Mesodermal cell (in vitro differentiated cells): ENCODE results near the gene LARP4B.
A peak's percentile ranks its signal among the peaks of the same experiment; 100 is the strongest.

ENCODE experiments used
- H3K27ac ChIP-seq: 2 replicates; pipeline ENCODE4 v1.7.0; 2013; ENCODE audit warnings: mild to moderate bottlenecking, low read depth, low read length, moderate library complexity; ENCODE audit not compliant: severe bottlenecking
- H3K36me3 ChIP-seq: 2 replicates; pipeline ENCODE4 v1.7.1; 2013; ENCODE audit warnings: mild to moderate bottlenecking, low read length, moderate library complexity; ENCODE audit not compliant: control insufficient read depth, insufficient read depth
- H3K4me1 ChIP-seq: one replicate; pipeline ENCODE4 v1.7.1; 2013; ENCODE audit warnings: mild to moderate bottlenecking, low read length; ENCODE audit not compliant: insufficient read depth, control insufficient read depth, poor library complexity, severe bottlenecking
- H3K4me3 ChIP-seq: 2 replicates; pipeline ENCODE4 v1.7.0; 2013; ENCODE audit warnings: low read length, control low read depth, mild to moderate bottlenecking; ENCODE audit not compliant: insufficient read depth, poor library complexity, severe bottlenecking; ENCODE audit errors: extremely low read depth
- H3K9me3 ChIP-seq: 2 replicates; pipeline ENCODE4 v1.7.1; 2013; ENCODE audit warnings: mild to moderate bottlenecking, low read length, moderate library complexity; ENCODE audit not compliant: control insufficient read depth
- WGBS, 2 experiments: methylation state at CpG; one replicate each; pipeline ENCODE4 v1.1.5; 2013; ENCODE audit warnings: missing lambda C conversion rate in 2 of 2; ENCODE audit not compliant: insufficient coverage in 2 of 2; 5-methylcytosine and 5-hydroxymethylcytosine counted together

The LARP4B gene

GRCh38 chr10:796233-796632 lies 135.3 kb downstream of the LARP4B start:
- no peak overlapping the region for H3K4me3 ChIP-seq
- 69 to 70% methylated on average over 4 of the region's 4 CpGs for WGBS, 2 experiments

GRCh38 chr10:794382-794956 lies 137.0 kb downstream of the LARP4B start:
- Histone ChIP-seq H3K4me1 (peaks cover 2% of the 10 kb centered on the region), H3K4me3 (no peak overlapping the region), H3K27ac (no peak overlapping the region), H3K36me3 (peaks cover 12% of the 10 kb centered on the region), H3K9me3 (peaks cover 24% of the 10 kb centered on the region)
- WGBS, 2 experiments, result 90 to 100% methylated on average over 2 to 5 of the region's 7 CpGs

More at GRCh38 chr10:796233-796632, 135.3 kb downstream of the LARP4B start:
- Histone ChIP-seq H3K9me3 (peaks cover 24% of the 10 kb centered on the region), H3K4me1 (no peaks in the 10 kb centered on the region), H3K27ac (no peak overlapping the region), H3K36me3 (peaks cover 12% of the 10 kb centered on the region)

GRCh38 chr10:792792-793100 lies 138.8 kb downstream of the LARP4B start:
- peaks cover 2% of the 10 kb centered on the region for H3K4me1 ChIP-seq
- H3K36me3 ChIP-seq, result peaks cover 12% of the 10 kb centered on the region
- H3K27ac ChIP-seq, result no peak overlapping the region
- 88 to 89% methylated on average over 2 to 3 of the region's 3 CpGs for WGBS, 2 experiments
- no peak overlapping the region for H3K4me3 ChIP-seq
- H3K9me3 ChIP-seq, result peaks cover 16% of the 10 kb centered on the region

- 88 to 92% methylated on average over 8 to 11 of the region's 16 CpGs for WGBS, 2 experiments
- H3K4me1 ChIP-seq, result peaks cover 2% of the 10 kb centered on the region
- no peak overlapping the region for H3K4me3 ChIP-seq
- H3K36me3 ChIP-seq, result peaks cover 11% of the 10 kb centered on the region
- H3K27ac ChIP-seq, result no peak overlapping the region
- peaks cover 16% of the 10 kb centered on the region for H3K9me3 ChIP-seq
Observed at GRCh38 chr10:792083-792791, 139.3 kb downstream of the LARP4B start.

- Histone ChIP-seq H3K4me3 (no peak overlapping the region), H3K27ac (no peak overlapping the region), H3K36me3 (peaks cover 5% of the 10 kb centered on the region), H3K9me3 (peaks cover 10% of the 10 kb centered on the region), H3K4me1 (peaks cover 2% of the 10 kb centered on the region)
- WGBS, 2 experiments, result 94 to 96% methylated on average over 7 of the region's 7 CpGs
Observed at GRCh38 chr10:791639-792038, 139.9 kb downstream of the LARP4B start.

GRCh38 chr10:790821-791551 lies 140.5 kb downstream of the LARP4B start:
- Histone ChIP-seq H3K4me1 (peaks cover 2% of the 10 kb centered on the region), H3K27ac (no peak overlapping the region), H3K36me3 (peaks cover 4% of the 10 kb centered on the region), H3K4me3 (no peak overlapping the region), H3K9me3 (peaks cover 6% of the 10 kb centered on the region)
- 91 to 92% methylated on average over 25 of the region's 25 CpGs for WGBS, 2 experiments

GRCh38 chr10:789831-790701 lies 141.4 kb downstream of the LARP4B start:
- 77 to 83% methylated on average over 21 to 30 of the region's 30 CpGs for WGBS, 2 experiments
- Histone ChIP-seq H3K36me3 (peaks cover 4% of the 10 kb centered on the region), H3K9me3 (no peaks in the 10 kb centered on the region), H3K4me3 (no peak overlapping the region), H3K4me1 (peaks cover 6% of the 10 kb centered on the region), H3K27ac (no peak overlapping the region)

- H3K9me3 ChIP-seq, result no peaks in the 10 kb centered on the region
- H3K4me3 ChIP-seq, result peak overlapping the region; percentile 32
- H3K36me3 ChIP-seq, result peaks cover 4% of the 10 kb centered on the region
- 41% methylated on average over 40 to 45 of the region's 50 CpGs for WGBS, 2 experiments
- H3K27ac ChIP-seq, result no peak overlapping the region
- H3K4me1 ChIP-seq, result peaks cover 9% of the 10 kb centered on the region
Observed at GRCh38 chr10:788796-789748, 142.4 kb downstream of the LARP4B start.

GRCh38 chr10:787933-788651 lies 143.4 kb downstream of the LARP4B start:
- Histone ChIP-seq H3K4me3 (no peak overlapping the region), H3K36me3 (peaks cover 4% of the 10 kb centered on the region), H3K9me3 (no peaks in the 10 kb centered on the region), H3K4me1 (peaks cover 9% of the 10 kb centered on the region), H3K27ac (no peak overlapping the region)
- WGBS, 2 experiments, result 95 to 97% methylated on average over 27 to 32 of the region's 32 CpGs
